Osteoblast (primary cell): ENCODE data around the gene USP34. TPM values are rescaled to one million over a fixed set of nuclear protein-coding genes. Genes with fewer than 3 reads are reported as not detected.

Experiments
- DNase-seq: peaks from one replicate; pipeline ENCODE4 v3.0.0; 2011; ENCODE audit warnings: low spot score, mixed read lengths; ENCODE audit not compliant: insufficient read length; ENCODE audit errors: missing footprints
- H2AFZ ChIP-seq: 2 replicates; pipeline ENCODE4 v1.6.0; 2011; ENCODE audit warnings: mild to moderate bottlenecking, low read length
- H3K27ac ChIP-seq: 2 replicates; pipeline ENCODE4 v1.5.1; 2011; ENCODE audit warnings: mild to moderate bottlenecking, low read depth, low read length, moderate library complexity
- H3K27me3 ChIP-seq: 2 replicates; pipeline ENCODE4 v1.6.0; 2012; ENCODE audit warnings: mild to moderate bottlenecking, control low read depth, inconsistent platforms, low read length, moderate library complexity; ENCODE audit not compliant: insufficient read depth
- H3K36me3 ChIP-seq: 2 replicates; pipeline ENCODE4 v1.5.1; 2011; ENCODE audit warnings: mild to moderate bottlenecking, low read length, control low read depth, moderate library complexity; ENCODE audit not compliant: insufficient read depth
- H3K4me1 ChIP-seq: 2 replicates; pipeline ENCODE4 v1.5.1; 2011; ENCODE audit warnings: mild to moderate bottlenecking, low read length, control low read depth, moderate library complexity; ENCODE audit not compliant: insufficient read depth
- H3K4me2 ChIP-seq: 2 replicates; pipeline ENCODE4 v1.6.0; 2011; ENCODE audit warnings: mild to moderate bottlenecking, low read length; ENCODE audit not compliant: insufficient read depth
- H3K4me3 ChIP-seq: fragments of 200-600 bp; sonication (generic); 3 replicates; pipeline ENCODE4 v1.5.1; 2012; ENCODE audit warnings: mild to moderate bottlenecking, low read length, inconsistent platforms; ENCODE audit not compliant: insufficient read depth
- H3K79me2 ChIP-seq: 2 replicates; pipeline ENCODE4 v1.6.0; 2012; ENCODE audit warnings: mild to moderate bottlenecking, low read length, control low read depth, inconsistent platforms; ENCODE audit not compliant: insufficient read depth
- H3K9me3 ChIP-seq: 2 replicates; pipeline ENCODE4 v1.5.1; 2011; ENCODE audit warnings: low read depth, low read length, control low read depth
- H4K20me1 ChIP-seq: 2 replicates; pipeline ENCODE4 v1.6.0; 2012; ENCODE audit warnings: mild to moderate bottlenecking, low read length, control low read depth; ENCODE audit not compliant: insufficient read depth
- total RNA-seq: library from RNA; depleted of rRNA; stranded (reverse); fragments of >200 nt; gene quantifications from 2 replicates; pipeline ENCODE4 v1.2.3, GENCODE V29; 2012
- TF ChIP-seq, protein P1 (sequence below): IDR thresholded peaks from 2 replicates; pipeline ENCODE4 v1.5.1; 2011; ENCODE audit warnings: mild to moderate bottlenecking, low read depth, low read length, moderate library complexity; ENCODE audit errors: extremely low read depth

USP34 gene
- total RNA-seq, 1 donor: 152 TPM

DNA sequence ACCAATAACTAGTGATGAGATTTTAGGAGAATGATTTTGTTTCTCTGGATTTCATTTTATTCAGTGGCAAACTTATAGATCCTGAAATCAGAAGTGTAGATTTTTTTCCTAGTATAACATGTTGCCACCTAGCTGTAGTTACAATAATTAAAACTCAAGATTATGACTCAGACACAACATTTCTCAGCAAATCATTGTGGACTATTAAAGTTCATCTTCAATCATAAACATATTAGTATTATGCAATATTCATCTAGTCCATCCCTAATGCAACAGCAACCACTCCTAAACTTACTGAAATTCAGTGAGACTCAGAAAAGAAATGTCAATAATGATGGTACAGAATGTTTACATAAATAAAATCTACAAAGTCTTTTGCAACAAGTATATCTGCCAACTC is 51.3 kb downstream of the USP34 start:
- H2AFZ ChIP-seq: no peak overlapping the region
- H3K4me2 ChIP-seq: no peak overlapping the region
- peaks cover 48% of the 10 kb centered on the region for H4K20me1 ChIP-seq
- H3K79me2 ChIP-seq: peaks cover 91% of the 10 kb centered on the region
- no peaks in the 10 kb centered on the region for H3K9me3 ChIP-seq
- H3K27me3 ChIP-seq: no peaks in the 10 kb centered on the region
- no peak overlapping the region for H3K4me3 ChIP-seq
- no peak for DNase-seq
- H3K27ac ChIP-seq: no peak overlapping the region
- TF ChIP-seq, protein P1, sequence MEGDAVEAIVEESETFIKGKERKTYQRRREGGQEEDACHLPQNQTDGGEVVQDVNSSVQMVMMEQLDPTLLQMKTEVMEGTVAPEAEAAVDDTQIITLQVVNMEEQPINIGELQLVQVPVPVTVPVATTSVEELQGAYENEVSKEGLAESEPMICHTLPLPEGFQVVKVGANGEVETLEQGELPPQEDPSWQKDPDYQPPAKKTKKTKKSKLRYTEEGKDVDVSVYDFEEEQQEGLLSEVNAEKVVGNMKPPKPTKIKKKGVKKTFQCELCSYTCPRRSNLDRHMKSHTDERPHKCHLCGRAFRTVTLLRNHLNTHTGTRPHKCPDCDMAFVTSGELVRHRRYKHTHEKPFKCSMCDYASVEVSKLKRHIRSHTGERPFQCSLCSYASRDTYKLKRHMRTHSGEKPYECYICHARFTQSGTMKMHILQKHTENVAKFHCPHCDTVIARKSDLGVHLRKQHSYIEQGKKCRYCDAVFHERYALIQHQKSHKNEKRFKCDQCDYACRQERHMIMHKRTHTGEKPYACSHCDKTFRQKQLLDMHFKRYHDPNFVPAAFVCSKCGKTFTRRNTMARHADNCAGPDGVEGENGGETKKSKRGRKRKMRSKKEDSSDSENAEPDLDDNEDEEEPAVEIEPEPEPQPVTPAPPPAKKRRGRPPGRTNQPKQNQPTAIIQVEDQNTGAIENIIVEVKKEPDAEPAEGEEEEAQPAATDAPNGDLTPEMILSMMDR: no peak
- H3K36me3 ChIP-seq: no peaks in the 10 kb centered on the region
- H3K4me1 ChIP-seq: peaks cover 9% of the 10 kb centered on the region

DNA sequence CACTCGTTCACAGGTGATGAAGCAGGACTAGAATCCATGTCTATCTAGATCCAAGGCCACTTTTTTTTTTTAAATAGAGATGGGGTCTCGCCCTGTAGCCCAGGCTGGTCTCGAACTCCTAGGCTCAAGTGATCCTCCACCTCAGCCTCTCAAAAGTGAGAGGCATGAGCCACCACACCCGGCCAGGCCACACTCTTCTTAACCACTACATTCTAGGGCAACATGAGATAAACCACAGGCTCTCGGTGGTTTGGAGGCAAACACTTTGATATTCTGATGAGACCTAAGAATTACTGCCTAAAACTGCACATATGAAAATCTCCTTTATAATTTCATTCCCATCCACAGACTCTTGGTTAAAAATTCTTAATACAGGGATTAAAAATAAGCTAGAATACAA is 51.8 kb downstream of the USP34 start:
- no peak for DNase-seq
- Histone ChIP-seq H3K4me1 (peaks cover 9% of the 10 kb centered on the region), H3K27ac (no peak overlapping the region), H3K79me2 (peaks cover 91% of the 10 kb centered on the region), H2AFZ (no peak overlapping the region), H3K4me2 (no peak overlapping the region), H3K9me3 (no peaks in the 10 kb centered on the region), H3K36me3 (no peaks in the 10 kb centered on the region), H4K20me1 (peaks cover 44% of the 10 kb centered on the region), H3K27me3 (no peaks in the 10 kb centered on the region), H3K4me3 (no peak overlapping the region)
- TF ChIP-seq, protein P1: no peak

DNA sequence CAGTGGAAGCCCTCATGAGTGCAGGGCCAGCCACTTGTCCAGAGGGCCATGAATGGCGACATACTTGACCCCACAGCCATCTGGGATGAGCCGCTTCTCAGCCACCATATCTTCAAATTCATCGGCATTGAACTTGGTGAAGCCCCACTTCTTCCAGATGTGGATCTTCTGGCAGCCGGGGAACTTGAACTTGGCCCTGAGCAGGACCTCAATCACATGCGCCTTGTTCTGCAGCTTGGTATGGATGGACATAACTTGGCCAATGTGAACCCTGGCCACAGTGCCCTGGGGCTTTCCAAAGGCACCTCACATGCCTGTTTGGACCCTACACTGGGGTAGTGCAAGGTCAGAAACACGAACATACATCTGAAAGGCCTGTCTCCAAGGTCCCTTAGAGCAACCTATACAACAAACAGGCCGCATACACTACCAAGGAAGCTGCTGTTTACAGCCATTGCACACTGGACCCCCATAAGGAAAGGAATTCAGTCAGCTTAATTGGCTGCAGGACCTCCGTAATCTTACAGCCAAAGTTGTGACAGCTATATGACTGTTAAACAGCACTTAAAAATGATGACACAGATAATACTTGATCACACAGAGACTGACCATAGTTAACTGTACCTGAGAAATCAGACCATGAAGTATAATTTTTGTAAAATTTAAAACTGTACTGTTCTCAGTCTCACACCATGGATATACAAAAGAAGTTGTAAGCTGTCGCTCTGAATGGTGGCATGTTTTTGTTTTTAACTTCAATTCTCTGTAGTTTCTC is 53.8 kb downstream of the USP34 start:
- Histone ChIP-seq H3K4me1 (peaks cover 2% of the 10 kb centered on the region), H3K36me3 (no peaks in the 10 kb centered on the region), H3K27ac (no peak overlapping the region), H3K4me2 (no peak overlapping the region), H3K4me3 (no peak overlapping the region), H3K79me2 (peaks cover 77% of the 10 kb centered on the region), H3K27me3 (no peaks in the 10 kb centered on the region), H4K20me1 (peaks cover 25% of the 10 kb centered on the region), H3K9me3 (no peaks in the 10 kb centered on the region), H2AFZ (no peak overlapping the region)
- TF ChIP-seq, protein P1: no peak
- DNase-seq: no peak

DNA sequence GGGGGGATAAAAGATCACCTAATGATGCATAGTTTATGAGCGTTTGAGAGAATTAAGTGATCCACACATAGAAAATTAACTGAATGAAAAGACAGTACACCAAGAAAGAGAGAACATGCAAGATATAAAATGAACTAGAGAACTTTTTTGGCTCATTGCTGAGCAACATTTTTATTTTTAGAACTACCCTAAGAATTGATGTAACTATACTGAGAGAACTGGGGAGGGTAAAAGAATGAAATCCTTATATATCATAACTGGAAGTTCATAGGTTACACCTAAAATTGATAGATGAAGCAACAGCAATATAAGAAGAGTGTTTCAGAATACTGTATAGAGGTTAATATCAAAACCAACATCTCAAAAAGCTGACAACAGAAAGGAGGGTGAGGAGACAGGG is 55.6 kb downstream of the USP34 start:
- H3K27ac ChIP-seq: no peak overlapping the region
- peaks cover 14% of the 10 kb centered on the region for H4K20me1 ChIP-seq
- H3K4me1 ChIP-seq: peaks cover 2% of the 10 kb centered on the region
- peaks cover 75% of the 10 kb centered on the region for H3K79me2 ChIP-seq
- H3K36me3 ChIP-seq: no peaks in the 10 kb centered on the region
- H2AFZ ChIP-seq: no peak overlapping the region
- no peak overlapping the region for H3K4me3 ChIP-seq
- H3K27me3 ChIP-seq: no peaks in the 10 kb centered on the region
- H3K9me3 ChIP-seq: no peaks in the 10 kb centered on the region
- TF ChIP-seq, protein P1: no peak
- DNase-seq: peak; percentile 69
- H3K4me2 ChIP-seq: no peak overlapping the region
